ENCODE measurements around the gene ST8SIA4.

The ST8SIA4 gene

GRCh38 chr5:100903039-100903887 lies at the start of gene ST8SIA4:
Gene ST8SIA4, minus strand, starts transcription at chr5:100903282. Its CDS starts 327 bp downstream, at chr5:100902955.
- no peak for FAIRE-seq

GRCh38 chr5:100950985-100951384 lies 47.9 kb upstream of the ST8SIA4 start:
- FAIRE-seq, result no peak

GRCh38 chr5:100913298-100913697 lies 10.2 kb upstream of the ST8SIA4 start:
- FAIRE-seq, result no peak

- FAIRE-seq, result no peak
These were observed 6.0 kb upstream of the ST8SIA4 start for GRCh38 chr5:100909034-100909433.

GRCh38 chr5:100905259-100905914 lies 2.3 kb upstream of the ST8SIA4 start:
- FAIRE-seq, result peak; percentile 28

GRCh38 chr5:100904259-100904861 lies 1.3 kb upstream of the ST8SIA4 start:
- no peak for FAIRE-seq

GRCh38 chr5:100902440-100903038 lies 543 bp downstream of the ST8SIA4 start:
- FAIRE-seq, result no peak

- FAIRE-seq, result no peak
These were observed 1.2 kb downstream of the ST8SIA4 start for GRCh38 chr5:100901821-100902341.

- no peak for FAIRE-seq
These were observed 2.0 kb downstream of the ST8SIA4 start for GRCh38 chr5:100900796-100901781.

GRCh38 chr5:100900142-100900795 lies 2.8 kb downstream of the ST8SIA4 start:
- FAIRE-seq, result no peak

- no peak for FAIRE-seq
These were observed 3.4 kb downstream of the ST8SIA4 start for GRCh38 chr5:100899675-100900074.

GRCh38 chr5:100898504-100899346 lies 4.4 kb downstream of the ST8SIA4 start:
- no peak for FAIRE-seq

GRCh38 chr5:100896054-100896453 lies 7.0 kb downstream of the ST8SIA4 start:
- no peak for FAIRE-seq

- no peak for FAIRE-seq
These were observed 12.5 kb downstream of the ST8SIA4 start for GRCh38 chr5:100890461-100891008.

GRCh38 chr5:100889896-100890295 lies 13.2 kb downstream of the ST8SIA4 start:
- no peak for FAIRE-seq

GRCh38 chr5:100889165-100889743 lies 13.8 kb downstream of the ST8SIA4 start:
- FAIRE-seq, result peak; percentile 93

- FAIRE-seq, result no peak
These were observed 25.8 kb downstream of the ST8SIA4 start for GRCh38 chr5:100877274-100877673.

- no peak for FAIRE-seq
These were observed 30.5 kb downstream of the ST8SIA4 start for GRCh38 chr5:100872408-100873190.
